ENCODE results near the gene FLYWCH2.
A peak's percentile ranks its signal among the peaks of the same experiment; 100 is the strongest.

FLYWCH2 gene

DNA sequence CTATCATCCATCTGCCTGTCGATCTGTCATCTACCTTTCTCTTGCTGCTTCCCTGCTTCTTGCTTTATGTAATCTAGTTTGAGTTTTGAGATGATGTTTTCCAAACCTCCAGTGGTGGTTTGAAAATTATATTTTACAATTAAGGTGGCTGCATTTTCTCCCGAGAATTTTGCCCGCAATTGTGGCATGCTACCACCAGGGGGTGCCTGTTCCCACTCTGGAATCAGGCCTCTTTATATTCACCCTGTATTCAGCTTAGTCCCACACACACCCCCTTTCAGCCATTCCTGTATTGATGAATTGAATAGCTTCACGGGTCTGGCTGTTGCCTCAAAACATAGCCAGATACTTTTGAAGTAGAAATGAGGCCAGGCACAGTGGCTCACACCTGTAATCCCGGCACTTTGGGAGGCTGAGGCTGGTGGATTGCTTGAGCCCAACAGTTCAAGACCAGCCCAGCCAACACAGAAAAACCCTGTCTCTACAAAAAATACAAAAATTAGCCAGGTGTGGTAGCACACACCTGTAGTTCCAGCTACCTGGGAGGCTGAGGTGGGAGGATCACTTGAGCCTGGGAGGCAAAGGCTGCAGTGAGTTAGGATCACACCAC lies 28.2 kb upstream of the FLYWCH2 start:
- no peak for DNase-seq

DNA sequence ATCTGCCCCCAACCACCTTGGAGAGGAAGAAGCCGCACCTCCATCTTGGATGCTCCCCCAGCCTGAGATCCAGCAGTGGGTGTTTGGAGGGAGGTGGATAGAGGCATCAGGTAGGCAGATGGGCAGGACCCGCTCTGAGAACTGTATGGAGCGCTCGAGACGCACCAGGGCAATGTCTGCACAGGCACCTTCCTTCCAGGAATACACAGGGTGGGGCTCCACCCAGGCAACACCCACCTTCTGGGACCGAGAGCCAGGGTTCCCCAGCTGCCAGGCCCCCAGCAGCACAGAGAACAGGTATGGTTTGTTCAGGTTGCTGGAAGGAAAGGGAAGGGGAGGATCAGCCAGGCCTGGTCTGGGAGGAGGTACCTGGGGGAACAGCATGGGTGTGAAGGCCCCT lies 27.5 kb upstream of the FLYWCH2 start:
- no peak for DNase-seq

DNA sequence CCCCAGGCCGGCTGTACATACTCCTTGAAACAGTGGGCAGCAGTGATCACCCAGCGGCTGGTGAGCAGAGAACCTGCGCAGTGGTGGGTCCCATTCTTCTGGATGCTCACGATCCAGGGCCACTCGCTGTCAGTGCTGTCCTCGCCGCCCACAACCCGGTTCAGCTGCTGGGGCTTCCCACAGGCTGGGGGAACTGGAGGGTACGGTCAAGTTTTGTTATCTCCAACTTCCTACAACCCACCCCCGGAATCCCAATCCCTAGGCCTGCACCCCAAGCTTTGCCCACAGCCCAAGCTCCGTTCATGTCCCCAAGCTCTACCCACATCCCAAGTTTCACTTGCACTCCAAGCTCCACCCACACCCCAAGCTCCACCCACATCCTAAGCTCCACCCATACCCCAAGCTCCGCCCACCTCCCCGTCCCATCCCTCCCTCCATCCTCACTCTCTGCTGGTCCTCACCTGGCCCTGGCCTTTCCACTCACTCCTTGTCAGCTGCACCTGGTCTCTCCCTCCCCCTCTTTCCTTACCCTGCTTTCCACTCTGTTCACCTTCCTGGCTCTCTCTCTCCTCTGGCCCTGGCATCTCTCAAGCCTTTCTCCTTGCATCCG lies 26.8 kb upstream of the FLYWCH2 start:
- no peak for DNase-seq

DNA sequence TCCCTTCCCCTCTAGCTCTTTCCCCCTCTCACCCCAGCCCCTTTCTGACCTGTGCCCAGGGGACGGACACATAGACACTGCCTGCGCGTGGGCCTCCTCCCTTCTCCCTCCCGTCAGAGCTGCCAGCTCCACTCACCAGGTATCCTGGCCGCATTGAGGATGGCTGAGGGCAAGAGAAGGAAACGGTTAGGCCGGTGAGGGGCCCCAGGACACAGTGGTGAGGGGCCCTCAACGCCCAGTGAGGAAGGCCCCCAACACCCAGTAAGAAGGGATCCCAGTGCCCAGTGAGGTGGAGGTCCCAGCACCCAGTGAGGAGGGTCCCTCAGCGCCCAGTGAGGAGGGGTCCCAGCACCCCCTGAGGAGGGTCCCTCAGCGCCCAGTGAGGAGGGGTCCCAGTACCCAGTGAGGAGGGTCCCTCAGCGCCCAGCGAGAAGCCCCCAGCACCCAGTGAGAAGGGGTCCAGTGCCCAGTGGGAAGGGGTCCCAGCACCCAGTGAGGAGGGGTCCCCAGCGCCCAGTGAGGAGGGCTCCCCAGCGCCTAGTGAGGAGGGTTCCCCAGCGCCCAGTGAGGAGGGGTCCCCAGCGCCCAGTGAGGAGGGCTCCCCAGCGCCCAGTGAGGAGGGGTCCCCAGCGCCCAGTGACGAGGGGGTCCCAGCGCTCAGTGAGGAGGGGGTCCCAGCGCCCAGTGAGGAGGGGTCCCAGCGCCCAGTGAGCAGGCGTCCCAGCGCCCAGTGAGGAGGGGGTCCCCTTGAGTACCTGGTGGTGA lies 26.1 kb upstream of the FLYWCH2 start:
- DNase-seq = no peak

DNA sequence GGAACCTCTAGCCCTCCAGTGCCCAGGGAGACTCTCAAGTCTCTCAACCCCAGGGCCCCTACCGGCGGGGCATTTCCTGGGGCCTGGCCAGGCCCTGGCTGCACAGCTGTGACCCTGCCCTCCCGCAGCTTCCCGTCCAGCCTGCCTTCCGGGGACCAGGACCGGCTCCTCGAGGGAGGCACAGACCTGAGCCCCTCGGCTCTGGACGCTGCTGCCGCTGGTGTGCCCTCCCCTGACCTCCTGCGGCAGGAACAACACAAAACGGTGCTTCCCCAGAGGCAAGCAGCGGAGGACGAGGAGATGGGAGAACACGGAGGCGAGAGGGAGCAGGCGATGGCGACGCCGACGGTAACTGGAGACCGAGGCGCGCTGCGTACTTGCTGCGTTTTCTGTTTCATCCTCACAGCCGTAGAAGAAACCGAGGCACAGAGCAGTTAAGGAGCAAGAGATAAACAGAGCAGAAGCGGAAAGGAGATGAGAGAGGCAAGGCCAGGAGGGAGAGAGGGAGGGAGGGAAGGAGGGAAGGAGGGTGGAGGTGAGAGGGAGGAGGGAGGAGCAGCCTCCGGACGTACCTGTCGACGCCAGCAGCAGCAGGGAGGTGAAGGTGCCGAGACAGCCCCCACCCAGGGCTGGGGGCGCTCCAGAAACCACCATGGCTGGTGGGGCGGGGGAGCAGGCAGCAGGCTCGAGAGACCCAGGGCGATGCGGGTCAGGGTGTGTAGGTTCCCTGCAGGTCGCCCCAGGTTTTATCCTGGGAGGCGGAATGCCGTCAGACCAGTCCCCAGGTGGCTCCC lies 25.4 kb upstream of the FLYWCH2 start, which contains the start of gene PRSS22:
Gene PRSS22 (minus strand): TSS at position 720 of the 794 bp plus-strand sequence. CDS start 66 bp downstream, at position 654.
- DNase-seq = no peak

DNA sequence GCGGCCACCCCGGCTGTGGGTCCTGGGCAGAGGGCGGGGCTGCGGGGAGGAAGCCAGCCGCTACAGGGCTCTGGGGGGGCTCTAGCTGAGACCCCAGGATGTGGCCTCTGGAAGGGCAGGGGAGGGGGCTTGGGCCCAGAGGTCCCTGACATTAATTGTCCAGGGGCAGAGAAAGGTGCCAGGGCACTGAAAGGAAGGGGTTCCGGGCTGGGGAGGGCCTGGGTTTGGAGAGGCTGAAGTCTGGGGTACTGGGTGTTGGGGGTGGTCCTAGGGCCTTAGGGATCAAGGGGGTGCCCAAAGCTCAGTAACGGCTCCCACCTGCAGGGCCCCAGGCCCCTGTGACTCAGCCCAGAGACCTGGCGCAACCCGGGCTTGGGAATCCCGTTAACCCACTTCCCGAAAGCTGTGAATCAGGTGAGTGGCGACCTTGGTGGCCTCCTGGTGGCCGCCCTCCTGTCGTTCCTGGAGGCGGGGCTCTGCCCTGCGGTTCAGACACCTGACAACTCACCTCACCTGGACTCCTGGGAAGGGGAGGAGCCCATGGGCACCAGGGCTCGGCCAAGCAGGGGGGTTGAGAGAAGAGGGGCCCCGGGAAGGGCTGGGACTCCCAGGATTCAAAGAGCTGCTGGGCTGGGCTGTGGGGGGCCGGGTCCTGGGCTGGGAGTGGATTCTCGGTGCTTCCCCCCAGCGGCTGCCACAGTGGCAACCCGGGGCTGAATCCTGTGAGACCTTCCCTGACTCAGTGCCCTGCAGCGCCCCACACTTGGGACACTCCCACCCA lies 24.6 kb upstream of the FLYWCH2 start:
- no peak for DNase-seq

DNA sequence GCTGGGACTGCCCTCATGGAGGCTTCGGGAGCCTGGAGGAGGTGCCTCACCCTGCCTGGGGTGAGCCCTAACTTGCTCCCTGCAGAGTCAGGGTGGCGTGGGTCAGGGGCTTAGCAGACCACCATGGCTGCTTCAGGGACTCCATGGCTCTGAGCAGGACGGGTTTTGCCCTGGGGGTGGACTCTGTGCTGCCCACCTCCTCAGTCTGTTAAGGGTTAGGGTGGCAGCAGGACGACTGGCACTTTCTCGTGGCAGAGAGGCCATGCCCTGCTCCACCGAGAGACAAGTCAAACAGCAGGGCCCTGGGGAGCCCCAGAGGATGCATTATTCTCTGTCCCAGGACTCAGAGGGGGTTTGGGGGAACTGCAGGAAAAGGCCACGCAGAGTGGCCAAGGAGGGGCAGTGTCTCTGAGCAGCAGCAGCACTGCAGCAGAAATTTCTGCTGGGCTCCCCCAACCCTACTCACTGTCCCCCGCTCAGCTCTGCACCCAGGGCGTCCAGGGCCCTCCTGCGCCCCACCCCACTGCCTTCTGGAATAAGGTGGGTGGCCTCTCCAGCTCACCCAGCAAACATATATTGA lies 23.2 kb upstream of the FLYWCH2 start:
- no peak for DNase-seq

DNA sequence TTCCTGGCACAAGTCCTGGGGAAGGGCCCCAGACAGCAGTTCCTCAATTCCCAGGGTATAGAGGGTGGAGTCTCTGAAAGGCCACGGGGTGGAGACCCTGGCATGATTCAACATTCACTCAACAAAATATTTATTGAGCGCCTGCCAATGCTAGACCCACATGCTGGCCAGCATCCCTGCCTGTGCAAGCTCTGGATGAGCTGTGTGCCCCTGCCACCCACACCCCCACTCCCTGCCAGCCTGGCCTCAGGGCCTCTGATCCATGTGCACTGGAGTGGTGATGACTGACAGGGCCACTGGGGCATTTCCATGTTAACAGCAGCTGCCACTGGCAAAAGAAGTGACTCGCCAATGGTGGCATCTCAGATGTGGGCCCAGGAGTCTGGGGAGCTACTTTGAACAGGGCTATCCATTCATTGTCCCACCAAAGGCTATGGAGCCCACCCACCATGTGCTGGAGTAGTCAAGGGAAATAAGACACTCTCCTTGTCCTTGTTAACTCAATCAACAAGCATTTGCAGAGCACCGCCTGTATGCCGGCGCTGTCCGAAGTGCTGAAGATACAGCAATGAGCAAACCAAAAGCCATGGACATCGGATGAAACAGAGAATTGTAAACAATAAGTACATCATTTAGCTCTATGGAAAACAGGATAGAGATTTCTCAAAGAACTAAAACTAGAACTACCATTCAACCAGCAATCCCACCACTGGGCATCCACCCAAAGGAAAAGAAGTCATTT lies 22.0 kb upstream of the FLYWCH2 start:
- DNase-seq = no peak

DNA sequence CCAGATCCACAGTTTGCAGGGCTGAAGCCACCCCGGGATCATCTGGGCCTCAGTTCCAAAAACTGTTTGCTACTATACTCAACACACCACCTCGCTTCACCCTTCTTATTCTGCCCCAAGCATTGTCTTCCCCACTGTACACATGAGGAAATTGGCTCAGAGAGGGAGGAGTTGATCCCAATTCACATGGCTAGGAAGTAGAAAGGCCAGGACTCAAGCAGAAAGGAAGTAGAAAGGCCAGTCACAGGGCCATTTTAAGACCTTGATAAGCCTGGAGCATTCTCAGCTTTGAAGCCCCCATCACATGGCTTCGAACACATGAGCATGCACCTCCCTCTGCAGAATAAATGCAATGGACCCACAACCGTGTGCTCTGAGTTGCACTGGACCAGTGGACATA lies 17.4 kb upstream of the FLYWCH2 start:
- no peak for DNase-seq

DNA sequence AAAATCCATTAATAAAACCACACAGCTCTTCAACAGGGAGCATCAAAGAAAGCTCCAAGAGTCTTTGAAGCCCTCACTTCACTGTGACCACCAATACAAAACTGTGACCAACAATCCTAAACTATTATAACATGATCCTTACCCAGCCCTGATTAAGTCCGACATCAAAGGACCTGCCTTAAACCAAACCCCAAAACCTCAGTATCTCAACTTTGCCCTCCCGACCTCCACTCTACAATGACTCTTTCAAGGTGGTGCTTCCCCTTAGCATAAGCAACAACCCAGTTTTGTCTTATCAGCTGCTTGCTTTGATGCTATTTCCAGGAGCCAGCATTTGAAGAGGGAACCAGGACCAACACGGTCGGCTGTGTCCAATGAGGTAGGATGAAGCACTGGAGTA lies 16.6 kb upstream of the FLYWCH2 start:
- DNase-seq = no peak

DNA sequence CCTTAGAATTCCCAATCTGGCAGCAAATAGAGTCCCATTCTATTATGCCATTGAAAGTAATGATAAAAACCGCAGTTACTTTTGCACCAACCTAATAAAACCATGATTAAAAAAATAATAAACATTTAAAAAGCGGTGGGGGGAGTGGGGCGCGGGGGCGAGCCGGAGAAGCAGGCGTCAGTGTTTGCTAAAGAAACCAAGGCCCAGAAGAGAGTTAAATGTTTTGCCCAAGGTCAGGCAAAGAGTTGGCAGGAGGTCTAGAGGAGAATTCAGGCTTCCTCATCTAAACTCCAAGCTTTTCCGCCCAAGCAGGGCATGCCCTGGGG lies 15.4 kb upstream of the FLYWCH2 start:
- no peak for DNase-seq

DNA sequence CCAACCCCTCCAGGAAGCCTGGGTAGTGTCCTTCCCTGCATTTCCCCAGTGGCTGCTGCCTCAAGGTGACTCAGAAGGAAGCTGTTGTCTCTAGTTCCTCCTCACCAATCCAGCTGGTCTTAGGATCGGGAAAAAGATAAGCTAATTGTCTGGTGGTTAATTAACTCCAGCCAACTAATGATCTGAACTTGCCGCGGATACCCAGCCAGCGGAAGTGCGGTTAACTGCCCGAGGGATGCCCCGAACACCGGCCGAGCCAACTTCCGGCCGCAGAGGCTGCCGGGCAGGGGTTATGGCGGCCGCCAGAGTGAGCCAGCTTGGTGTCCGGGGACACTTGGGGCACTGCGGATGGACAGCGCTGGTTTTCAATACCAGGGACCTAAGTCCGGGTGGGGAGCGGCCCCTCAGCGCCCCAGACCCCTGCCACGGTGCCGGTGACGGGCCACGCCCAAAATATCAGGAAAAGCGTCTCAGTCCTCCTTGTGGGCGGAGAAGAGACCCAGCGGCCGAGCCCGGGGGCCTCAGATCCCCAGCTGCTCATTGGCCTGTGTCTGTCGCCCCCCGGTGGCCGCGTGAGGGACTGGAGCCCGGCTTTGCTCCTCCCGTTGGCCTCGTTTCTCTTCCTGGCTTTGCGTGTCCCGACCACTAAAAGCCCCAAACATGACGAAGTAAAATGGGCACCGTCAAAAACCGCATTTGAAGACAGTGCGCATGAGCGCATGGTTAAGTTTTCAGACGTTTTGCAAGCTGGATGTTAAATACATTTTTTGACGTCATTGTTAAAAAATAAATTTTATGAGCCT lies 14.8 kb upstream of the FLYWCH2 start:
- DNase-seq = peak; percentile 94 to 99

DNA sequence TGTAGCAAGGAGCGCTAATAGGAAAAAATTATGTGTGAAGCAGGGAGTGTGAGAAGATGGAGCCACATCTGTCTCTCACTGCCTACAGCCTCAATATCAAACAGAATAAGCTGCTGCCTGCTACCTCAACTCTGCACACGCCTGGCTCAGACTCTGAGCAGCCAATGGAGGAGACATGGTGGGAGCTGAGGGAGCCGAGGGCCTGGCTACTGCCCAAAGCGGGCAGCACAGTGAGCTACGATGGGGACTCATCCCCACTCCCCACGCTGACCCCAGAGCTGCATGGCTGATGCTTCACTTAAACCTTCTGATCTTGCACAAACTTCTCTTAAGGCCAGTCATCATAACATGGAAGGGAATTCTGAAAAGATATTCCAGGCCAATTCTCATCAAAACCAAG lies 11.1 kb upstream of the FLYWCH2 start:
- no peak for DNase-seq

DNA sequence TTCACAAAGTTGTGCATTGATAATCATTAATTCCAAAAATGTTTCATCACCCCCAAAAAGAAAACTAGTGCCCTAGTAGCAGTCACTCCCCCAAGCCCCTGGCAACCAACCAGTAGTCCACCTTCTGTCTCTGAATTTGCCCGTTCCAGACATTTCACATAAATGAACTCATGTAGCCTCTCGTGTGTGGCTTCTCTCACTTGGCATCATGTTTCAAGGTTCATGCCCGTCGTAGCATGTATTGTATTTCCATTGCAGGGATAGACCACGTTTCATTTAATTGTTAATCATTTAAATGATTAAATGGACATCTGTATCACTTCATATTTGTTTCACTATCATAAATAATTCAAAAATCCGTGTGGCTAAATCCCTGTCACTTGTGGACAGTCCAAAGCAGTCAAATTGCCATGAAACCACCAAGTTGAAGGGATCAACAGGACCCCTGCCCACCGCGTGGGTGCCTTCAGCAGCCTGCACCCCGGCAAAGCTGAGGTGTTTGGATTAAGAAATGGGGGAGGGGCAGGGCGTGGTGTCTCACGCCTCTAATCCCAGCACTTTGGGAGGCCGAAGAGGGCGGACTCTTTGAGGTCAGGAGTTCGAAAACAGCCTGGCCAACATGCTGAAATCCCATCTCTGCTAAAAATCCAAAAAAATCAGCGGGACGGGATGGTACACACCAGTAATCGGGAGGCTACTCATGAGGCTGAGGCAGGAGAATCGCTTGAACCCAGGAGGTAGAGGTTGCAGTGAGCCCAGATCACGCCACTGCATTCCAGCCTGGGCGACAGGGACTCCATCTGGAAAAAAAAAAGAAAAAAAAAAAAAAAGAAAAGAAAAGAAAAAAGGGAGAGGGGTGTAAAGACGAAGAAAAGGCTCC lies 8.7 kb upstream of the FLYWCH2 start:
- DNase-seq = no peak

DNA sequence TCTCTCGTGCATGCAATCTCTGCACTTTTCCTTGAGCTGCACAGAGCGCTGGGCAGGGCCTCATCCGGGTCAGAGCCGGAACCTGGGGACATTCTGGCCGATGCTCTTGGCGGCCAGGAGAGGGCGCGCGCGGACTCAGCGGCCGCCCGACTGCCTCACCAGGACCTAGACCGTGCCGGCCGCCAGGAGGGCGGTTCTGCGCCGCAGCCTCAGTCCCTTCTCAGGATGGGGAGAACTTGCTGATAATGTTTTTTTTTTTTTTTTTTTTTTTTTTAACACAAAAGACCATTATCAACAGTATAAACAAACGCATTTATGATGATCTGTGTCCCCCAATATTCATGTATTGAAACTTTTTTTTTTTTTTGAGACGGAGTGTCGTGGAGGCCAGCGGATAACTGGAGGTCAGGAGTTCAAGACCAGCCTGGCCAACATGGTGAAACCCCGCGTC lies 8.1 kb upstream of the FLYWCH2 start:
- peak; percentile 22 to 70 for DNase-seq

DNA sequence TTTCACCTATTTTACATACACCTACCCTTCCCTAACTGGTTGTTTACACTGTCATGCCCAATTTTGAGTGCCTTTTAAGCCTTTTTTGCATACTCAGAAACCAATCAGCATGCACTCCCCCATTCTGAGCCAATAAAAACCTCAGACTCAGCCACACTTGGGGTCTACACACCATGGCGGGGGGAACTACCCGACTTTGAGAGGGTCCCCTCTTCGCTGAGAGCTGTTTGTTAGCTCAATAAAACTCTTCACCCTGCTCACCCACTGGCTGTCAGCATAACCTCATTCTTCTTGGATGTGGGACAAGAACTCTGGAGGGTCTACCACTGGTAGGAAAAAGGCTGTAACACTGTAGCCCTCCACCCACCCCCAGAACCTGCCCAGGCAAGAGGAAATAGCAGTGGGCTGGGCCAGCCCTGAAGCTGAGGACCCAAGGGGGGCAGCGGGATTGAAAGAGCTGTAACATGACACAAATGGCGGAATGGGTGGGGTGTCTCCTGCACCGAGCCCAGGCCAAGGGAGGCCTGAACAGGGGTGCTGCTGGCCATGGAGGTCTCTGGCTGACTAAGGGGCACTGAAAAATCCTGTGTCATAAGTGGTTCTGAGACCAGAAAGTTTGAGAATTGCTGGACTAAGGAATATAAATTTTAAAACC lies 3.0 kb upstream of the FLYWCH2 start:
- no peak for DNase-seq

DNA sequence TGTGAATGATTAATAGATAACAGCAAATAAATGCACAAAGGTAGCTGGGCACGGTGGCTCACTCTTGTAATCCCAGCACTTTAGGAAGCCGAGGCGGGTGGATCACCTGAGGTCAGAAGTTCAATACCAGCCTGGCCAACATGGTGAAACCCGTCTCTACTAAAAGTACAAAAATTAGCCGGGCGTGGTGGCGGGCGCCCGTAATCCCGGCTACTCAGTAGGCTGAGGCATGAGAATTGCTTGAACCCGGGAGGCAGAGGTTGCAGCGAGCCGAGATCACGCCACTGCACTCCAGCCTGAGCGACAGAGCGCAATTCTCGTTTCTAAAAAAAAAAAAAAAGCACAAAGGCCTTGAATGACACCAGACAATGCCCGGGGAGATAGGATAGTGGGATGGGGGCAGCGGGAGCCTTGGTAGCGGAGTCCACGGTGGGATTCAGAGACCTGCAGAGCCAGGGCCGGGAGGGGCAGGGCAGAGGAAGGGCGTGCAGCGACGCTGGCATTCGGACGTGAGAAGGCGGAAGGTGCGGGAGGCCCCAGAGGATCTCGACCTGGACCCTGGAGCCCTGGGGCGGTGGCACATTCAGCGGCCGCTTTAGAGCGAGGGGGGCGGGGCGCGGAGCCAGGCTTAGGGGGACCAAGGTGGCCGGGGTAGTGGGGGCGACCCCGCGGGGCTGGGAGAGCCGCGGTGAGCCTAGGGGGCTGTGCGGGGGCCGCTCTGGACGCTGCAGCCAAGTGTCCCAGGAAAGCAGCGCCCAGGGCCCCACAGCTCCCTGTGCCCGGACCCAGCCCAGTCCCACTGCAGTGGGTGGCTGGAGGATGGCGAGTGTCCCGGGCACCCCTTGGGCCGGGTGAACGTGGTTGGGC lies 999 bp upstream of the FLYWCH2 start:
- peak in 1 of 2 donors; percentile 48 for DNase-seq

DNA sequence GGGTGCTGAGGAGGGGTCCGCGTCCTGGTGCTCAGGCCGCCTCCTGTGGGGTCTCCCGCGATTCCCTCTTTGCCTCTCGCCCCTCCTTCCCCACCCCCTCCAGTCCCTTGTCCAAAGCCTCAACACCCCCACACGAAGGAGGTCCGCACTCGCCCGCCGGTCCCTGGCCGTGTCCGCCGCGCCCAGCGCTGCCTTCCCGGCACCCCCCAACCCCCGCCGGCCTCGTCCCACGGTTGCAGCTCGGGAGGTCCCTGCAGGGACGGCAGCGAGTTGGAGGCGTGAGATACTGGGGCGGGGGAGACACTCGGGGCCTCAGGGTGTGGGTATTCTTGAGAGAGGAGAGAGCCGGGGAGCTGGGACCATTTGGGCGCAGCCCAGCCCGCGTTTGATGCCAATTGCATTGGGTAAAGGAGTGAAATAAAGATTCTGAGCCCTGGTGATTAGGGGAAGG lies 468 bp downstream of the FLYWCH2 start:
- no peak for DNase-seq
